GDM1 (cell line): ENCODE measurements around the gene RAB27A.
A peak's percentile ranks its signal among the peaks of the same experiment; 100 is the strongest.

Experiments used
- DNase-seq: peaks from one replicate; lab custom pipeline; 2025; lab: John Stamatoyannopoulos, UW

RAB27A gene

GRCh38 chr15:55222588-55222987 lies 67.0 kb downstream of the RAB27A start:
- DNase-seq, result peak; percentile 70

- peak; percentile 4 for DNase-seq
These were observed 68.3 kb downstream of the RAB27A start for GRCh38 chr15:55221090-55222011.

GRCh38 chr15:55220606-55221005 lies 69.0 kb downstream of the RAB27A start:
- DNase-seq, result no peak

- DNase-seq, result no peak
These were observed 71.6 kb downstream of the RAB27A start for GRCh38 chr15:55218056-55218455.

DNA sequence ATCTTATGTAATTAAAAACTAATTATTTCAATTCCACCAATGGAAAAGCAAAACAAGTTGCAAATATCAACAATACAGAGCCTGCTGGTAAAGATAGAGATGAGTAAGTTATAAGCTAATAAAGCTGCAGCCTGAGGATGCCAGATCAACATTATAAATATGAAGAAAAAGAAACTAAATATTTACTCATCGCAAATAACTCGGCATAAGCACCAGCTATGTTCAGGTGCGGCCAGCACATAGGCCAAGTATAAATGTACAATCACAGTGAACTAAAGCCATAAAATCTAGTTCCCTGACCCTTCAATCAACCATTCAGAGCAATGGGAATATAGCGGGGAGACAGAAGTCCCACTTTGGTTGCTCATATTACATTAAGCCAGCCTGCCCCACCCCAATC lies 85.1 kb downstream of the RAB27A start:
- no peak for DNase-seq

- DNase-seq, result no peak
These were observed 87.4 kb downstream of the RAB27A start for GRCh38 chr15:55202206-55202605.

GRCh38 chr15:55198706-55199105 lies 90.9 kb downstream of the RAB27A start:
- DNase-seq, result no peak

DNA sequence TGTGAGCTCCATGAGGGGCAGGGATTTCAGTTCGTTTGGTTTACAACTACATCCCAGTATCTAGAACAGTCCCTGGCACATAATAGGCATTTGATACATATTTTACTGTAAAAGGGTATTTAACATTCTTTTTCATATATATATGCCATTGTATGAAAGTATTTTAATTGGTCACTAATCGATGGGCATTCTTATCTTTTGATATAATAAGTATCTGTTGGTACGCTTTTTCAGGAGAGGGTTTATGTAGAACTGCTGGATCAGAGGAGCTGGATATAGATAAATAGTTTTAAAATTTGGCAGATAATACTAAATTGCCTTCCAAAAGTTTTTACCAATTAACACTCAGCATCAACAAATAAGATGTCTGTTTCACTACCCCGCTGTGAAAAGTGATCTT lies 91.9 kb downstream of the RAB27A start:
- no peak for DNase-seq

DNA sequence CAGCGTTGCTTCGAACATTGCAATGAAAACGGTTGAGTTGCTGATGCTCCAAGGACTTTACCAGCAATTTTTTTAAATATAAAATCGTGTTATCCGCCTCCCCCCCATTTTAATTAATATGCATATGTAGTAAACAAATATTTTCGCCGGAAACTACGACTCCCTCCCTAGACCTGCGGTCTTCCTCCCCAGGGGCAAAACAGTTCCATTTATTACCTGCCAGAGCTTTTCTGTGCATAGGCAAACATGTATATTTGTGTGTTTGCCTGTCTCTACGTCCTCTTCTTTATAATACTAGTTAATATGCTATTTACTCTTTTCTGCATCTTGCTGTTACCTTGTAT lies 92.3 kb downstream of the RAB27A start:
- no peak for DNase-seq

GRCh38 chr15:55196458-55197361 lies 92.9 kb downstream of the RAB27A start, which contains the start of gene RSL24D1:
RSL24D1 (minus strand) TSS chr15:55196941; CDS start chr15:55196890, 51 bp downstream.
- peak; percentile 98 for DNase-seq

GRCh38 chr15:55195996-55196395 lies 93.6 kb downstream of the RAB27A start:
- DNase-seq, result no peak

- no peak for DNase-seq
These were observed 95.4 kb downstream of the RAB27A start for GRCh38 chr15:55194256-55194655.

DNA sequence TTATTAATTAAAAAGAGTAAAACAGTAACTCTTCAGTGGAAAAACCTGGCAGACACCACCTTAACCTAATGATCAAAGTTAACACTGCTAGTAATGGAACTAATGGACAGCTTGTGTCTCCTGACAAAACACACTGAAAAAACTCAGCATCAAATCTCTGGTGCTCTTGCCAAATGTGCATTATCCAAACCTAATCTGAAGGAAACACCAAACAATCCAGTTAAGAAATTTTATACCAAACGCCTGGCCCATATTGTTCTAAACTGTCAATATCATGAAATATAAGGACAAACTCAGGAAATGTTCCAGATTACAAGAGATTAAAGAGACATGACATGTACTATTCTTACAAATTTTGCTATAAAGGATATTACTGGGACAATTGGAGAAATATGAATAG lies 103.3 kb downstream of the RAB27A start:
- DNase-seq, result no peak

- no peak for DNase-seq
These were observed 105.9 kb downstream of the RAB27A start for GRCh38 chr15:55183679-55184078.

GRCh38 chr15:55179141-55179540 lies 110.5 kb downstream of the RAB27A start:
- no peak for DNase-seq

DNA sequence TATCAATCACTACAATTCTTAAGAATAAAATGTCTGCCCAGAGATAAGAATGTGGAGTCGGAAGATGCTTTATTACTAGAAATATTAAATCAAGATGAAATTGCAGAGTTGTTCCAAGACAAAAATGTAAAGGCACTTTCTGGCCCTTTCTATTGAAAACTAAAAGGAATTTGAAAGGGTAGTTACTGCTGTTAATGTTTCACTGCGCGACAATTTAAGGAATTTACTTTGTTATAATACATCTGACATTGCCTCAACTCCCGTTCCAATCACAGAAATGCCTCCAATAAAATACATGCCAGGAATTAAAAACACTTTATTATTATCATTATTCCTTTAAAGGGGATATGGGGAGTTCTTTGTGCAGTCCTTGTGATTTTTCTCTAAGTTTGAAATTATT lies 119.3 kb downstream of the RAB27A start:
- DNase-seq, result no peak

DNA sequence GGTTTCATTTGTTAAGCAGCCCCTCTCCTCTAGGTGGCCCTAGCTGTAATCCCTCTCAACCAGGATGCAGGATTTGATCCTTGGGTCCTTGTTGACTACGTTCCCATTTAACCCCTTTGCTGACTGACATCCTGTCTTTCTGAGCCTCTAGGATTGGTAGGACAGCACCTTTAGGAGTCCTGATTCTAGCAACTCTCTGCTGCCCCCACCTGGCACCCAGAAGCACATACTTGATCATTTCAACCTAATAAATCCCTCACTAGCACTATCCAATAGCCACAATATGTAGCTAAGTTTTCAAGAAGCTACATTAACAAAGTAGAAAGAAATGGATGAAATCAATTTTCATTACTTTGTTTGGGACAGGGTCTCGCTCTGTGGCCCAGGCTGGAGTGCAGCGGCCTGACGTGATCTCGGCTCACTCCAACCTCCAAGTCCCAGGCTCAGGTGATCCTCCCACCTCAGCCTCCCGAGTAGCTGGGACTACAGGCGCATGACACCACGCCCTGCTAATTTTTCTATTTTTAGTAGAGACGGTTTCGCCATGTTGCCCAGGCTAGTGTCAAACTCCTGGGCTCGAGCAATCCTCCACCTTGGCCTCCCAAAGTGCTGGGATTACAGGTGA lies 121.2 kb downstream of the RAB27A start:
- peak; percentile 69 for DNase-seq

GRCh38 chr15:55164284-55164683 lies 125.3 kb downstream of the RAB27A start:
- DNase-seq, result no peak
